ES-I3 (cell line): ENCODE results near the gene KRTAP16-1.

ENCODE experiments used
- H3K36me3 ChIP-seq: 2 replicates; pipeline ENCODE4 v1.6.1; 2013; ENCODE audit warnings: mild to moderate bottlenecking, low read length, control low read depth, moderate library complexity; ENCODE audit not compliant: insufficient read depth
- H3K4me1 ChIP-seq: 2 replicates; pipeline ENCODE4 v1.6.1; 2013; ENCODE audit warnings: mild to moderate bottlenecking, control low read depth, low read length; ENCODE audit not compliant: insufficient read depth
- H3K9ac ChIP-seq: 2 replicates; pipeline ENCODE4 v1.6.1; 2013; ENCODE audit warnings: low read depth, mild to moderate bottlenecking, low read length, moderate library complexity
- H3K9me3 ChIP-seq: 2 replicates; pipeline ENCODE4 v1.6.1; 2013; ENCODE audit warnings: mild to moderate bottlenecking, low read length, moderate library complexity; ENCODE audit not compliant: control insufficient read depth, insufficient read depth

The KRTAP16-1 gene

DNA sequence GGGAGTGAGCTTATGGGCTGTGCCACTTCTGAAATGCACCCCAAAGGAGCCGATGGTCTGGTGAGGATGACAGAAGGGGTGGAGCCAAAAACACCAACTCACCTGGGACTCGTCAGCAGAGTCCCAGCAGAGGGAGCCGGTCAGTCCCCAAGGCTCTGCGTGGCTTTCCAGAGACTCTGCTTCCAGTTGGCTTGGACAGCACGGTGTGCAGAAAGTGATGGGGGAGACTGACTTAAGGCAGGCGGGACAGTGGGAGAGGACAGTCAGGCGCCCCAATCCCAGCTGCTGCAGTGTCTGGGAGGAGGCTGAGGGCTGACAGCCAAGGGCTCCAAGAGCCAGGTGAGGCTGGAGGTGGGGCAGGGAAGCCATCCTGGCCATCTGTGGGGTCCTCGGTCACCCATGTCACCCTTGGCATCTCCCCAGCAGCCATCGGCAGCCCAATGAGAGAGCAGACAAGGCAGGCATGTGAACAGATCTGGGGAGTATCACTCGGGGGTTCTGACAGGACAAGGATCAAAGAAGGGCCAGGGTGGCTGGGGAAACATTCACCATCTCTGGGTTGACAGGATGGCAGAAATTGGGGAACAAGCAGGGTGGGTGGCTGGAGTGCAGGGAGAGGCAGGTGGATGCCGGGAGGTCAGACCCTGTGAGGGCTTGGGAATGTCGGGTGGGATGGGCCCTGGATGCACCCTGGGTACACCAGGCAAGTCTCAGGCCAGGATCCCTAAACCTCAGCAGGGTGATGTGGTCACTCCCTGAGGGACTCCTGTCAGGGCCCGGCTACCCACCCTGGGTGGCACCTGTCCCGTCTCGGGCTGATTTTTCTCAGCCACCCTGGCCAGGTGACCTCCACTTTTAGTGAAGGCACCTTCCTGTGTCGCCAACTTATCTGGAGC lies 15.3 kb upstream of the KRTAP16-1 start:
- no peaks in the 10 kb centered on the region for H3K9me3 ChIP-seq
- no peak overlapping the region for H3K9ac ChIP-seq
- no peaks in the 10 kb centered on the region for H3K36me3 ChIP-seq
- H3K4me1 ChIP-seq: no peaks in the 10 kb centered on the region

DNA sequence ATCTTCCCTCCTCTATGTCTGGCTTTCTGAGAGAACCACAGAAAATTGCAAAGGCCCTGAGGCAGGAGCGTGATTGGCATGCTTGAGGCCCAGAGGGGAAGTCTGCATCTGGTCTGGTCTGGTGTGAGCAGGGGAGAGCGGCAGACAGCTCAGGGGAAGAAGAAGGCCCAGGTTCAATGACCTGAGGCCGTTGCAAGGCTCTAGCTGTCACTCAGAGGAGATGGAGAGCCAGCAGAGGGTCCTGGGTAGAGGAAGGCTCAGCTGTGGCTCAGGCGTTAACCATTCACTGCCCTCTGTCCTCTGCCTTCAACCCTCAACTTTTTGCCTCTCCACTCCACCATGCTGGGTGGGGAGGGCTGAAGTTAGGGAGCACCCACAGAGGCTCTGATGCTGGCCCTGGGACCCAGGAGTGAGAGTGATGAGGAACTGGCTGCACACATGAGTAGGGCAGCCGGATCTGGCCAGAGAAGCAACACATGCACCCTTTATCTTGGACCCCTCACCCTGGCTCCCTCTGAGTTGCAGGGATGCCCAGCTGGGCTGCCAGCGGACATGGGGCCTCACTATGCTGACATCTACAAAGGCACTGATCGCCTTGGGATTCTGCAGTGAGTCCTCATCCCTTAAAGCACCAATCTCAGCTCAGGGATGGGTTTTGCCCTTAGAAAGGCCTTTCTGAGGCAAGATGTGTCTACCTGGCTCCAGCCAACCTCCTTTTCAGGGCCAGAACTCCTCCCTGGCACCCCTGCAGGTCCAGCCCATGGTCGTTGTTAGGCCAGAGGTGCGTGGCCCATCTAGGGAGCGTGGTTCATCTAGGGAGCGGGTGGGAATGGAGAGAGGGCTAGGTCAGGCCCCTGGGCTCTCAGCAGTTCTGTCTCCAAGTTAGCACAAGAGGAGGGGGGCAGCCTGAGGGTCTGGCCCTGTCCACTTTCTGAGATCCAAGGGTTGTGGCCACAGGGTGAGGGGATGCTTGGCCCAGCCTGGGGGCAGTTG lies 14.1 kb upstream of the KRTAP16-1 start:
- H3K9me3 ChIP-seq: no peaks in the 10 kb centered on the region
- H3K36me3 ChIP-seq: no peaks in the 10 kb centered on the region
- no peaks in the 10 kb centered on the region for H3K4me1 ChIP-seq
- H3K9ac ChIP-seq: no peak overlapping the region

DNA sequence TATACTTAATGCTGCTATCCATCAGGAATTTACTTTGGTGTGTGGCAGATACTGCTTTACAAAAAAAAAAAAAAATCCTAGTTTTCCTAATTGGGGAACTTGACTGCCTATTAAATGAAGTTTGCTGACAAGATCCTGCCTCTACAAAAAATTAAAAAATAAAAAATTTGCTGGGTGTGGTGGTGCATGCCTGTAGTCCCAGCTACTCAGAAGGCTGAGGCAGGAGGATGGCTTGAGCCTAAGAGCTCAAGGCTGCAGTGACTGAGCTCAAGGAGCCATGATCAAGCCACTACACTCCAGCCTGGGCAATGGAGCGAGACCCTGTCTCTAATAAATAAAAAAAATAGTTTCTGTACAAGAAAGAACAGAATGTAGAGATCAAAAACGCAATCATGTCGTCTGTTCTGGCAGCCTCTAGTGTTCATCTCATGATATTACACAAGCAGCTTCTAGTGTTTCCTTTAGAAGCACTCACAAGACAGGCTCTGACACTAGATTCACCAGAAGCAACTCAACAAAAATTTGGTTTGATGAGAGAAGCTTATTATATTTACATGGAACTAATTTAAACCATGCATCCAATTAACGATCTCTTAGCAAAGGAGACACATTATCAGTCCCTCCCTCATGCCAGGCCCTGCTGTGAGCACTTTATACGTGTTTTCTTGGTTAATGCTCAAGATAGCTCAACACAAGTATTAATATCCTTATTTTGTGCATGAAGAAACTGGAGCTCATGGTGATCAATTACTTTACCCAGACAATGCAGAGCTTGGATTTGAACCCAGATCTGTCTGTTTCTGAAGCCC lies 13.2 kb upstream of the KRTAP16-1 start:
- H3K9ac ChIP-seq: no peak overlapping the region
- H3K9me3 ChIP-seq: no peaks in the 10 kb centered on the region
- H3K4me1 ChIP-seq: no peaks in the 10 kb centered on the region
- no peaks in the 10 kb centered on the region for H3K36me3 ChIP-seq

DNA sequence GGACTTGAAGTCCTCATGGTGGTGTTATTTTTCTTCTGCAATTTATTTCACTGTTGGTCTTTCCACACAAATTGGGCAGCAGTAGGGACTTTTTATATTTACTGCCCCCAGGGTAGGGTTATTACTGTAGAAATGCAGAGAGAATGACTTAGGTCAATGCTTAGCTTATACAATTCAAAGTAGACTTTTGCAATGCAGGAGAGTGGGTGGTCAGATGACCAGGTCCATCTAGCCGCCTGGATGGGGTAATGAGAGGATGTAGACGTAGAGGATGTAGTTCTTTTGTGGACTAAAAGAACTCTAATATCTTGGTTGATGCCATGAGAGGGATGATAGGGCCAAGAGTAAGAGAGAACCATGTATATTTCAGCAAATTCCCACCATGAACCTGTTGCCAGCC lies 9.1 kb upstream of the KRTAP16-1 start:
- no peaks in the 10 kb centered on the region for H3K9me3 ChIP-seq
- H3K36me3 ChIP-seq: no peaks in the 10 kb centered on the region
- H3K4me1 ChIP-seq: no peaks in the 10 kb centered on the region
- no peak overlapping the region for H3K9ac ChIP-seq

DNA sequence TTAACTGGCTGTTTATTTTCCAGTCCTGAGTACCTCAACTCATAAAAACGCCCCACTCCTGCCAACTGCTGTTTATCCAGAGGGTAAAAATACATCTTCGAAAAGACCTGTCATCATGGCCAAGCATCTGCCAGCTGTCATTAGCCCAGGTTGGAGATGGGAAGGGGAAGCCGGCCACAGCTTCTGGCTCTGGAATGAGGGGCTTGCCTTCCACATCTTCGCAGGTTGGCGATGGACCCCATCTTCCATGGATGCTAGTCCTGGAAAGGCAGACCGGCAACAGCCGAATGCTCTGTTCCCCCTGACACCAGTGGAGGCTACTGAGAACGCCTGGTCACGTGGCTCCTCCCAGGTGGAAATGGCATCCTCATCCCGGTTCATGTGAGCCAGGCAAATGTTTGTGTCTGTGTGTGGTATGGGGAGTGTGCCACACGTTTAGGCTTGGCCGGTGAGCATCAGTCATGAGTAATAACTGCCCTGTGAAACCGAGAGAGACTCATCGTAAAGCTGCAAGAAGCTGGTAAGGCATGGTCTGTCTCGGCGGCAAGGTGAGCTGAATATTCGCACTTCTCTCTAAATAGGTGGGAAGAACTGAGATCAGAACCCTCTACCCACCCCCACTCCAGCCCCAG lies 6.8 kb upstream of the KRTAP16-1 start:
- Histone ChIP-seq H3K9me3 (no peaks in the 10 kb centered on the region), H3K36me3 (no peaks in the 10 kb centered on the region), H3K9ac (no peak overlapping the region), H3K4me1 (no peaks in the 10 kb centered on the region)

DNA sequence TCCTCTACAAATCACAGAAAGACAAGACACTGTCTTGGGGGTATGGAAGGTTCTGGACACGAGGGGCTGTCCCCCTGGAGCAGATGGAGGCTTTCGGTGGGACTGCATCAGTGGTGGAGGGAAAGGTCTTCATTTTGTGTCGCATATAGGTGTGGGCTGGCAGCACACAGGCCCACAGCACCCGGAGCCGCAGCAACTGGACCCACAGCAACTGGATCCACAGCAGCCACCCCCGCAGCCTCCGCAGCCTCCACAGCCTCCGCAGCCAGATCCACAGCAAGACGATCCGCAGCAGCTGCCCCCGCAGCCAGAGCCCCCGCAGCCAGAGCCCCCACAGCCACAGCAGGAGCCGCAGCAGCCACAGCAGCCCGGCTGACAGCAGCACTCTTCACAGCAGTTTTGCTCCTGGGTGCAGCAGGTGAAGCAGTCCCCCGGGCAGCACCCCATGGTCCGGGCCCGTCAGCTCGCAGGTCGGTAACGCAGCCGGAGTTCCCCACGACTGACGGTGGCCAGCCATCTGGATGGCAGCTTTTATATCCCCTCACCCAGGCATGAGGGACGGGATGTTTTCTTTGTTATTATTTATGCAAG lies 6.2 kb upstream of the KRTAP16-1 start, which contains the start of gene KRTAP17-1:
Gene KRTAP17-1 (minus strand): TSS at position 507 of the 591 bp plus-strand sequence. CDS start 60 bp downstream, at position 447.
- no peak within 1 kb of the TSS for H3K9ac ChIP-seq
- no peaks in the 10 kb centered on the region for H3K9me3 ChIP-seq
- H3K36me3 ChIP-seq: no peaks in the 10 kb centered on the region
- H3K4me1 ChIP-seq: no peaks in the 10 kb centered on the region

DNA sequence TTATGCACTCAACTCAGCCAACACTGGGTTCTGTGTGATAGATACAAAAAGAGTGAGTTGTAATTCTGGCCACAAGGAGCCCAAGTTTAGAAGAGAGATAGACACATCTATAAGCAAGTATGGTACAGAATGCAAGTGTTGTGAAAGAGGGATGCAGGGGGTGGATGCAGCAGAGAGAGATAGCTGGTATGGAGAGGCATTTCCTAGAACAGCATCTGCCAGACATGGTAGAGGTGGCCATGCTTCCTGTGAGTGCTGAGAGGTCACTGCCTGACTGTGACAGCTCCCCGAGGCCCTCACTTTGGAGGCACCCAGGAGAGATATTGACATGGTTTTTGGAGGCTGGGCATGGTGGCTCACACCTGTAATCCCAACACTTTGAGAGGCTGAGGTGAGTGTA lies 2.0 kb upstream of the KRTAP16-1 start:
- no peaks in the 10 kb centered on the region for H3K4me1 ChIP-seq
- H3K36me3 ChIP-seq: no peaks in the 10 kb centered on the region
- H3K9ac ChIP-seq: no peak overlapping the region
- H3K9me3 ChIP-seq: no peaks in the 10 kb centered on the region

DNA sequence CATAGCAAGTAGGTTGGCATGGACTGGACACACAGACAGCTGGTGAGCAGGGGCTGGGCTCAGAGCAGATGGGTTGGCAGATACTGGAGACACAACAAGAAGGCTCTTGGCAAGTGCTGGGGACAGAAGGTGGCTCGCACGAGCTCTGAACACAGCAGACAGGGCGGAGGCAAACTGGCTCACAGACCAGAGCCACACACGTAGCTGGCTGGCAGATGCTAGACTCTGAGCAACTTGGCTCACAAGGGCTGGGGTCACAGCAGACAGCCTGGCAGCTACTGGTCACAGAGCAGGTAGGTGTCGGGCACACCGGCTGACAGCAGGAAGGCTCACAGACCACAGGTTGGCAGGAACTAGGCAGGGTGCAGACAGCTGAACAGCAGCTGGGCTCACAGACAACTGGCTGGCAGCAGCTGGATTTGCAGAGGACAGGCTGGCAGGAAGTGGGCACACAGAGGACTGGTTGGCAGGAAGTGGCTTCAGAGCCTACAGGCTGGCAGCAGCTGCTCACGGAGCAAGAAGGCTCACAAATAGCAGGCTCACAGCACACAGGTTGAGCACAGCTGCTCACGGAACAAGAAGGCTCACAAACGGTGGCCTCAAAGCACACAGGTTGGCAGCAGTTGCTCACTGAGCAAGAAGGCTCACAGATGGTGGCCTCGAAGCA lies 725 bp downstream of the KRTAP16-1 start:
- Histone ChIP-seq H3K9me3 (no peaks in the 10 kb centered on the region), H3K36me3 (no peaks in the 10 kb centered on the region), H3K9ac (no peak overlapping the region), H3K4me1 (no peaks in the 10 kb centered on the region)

DNA sequence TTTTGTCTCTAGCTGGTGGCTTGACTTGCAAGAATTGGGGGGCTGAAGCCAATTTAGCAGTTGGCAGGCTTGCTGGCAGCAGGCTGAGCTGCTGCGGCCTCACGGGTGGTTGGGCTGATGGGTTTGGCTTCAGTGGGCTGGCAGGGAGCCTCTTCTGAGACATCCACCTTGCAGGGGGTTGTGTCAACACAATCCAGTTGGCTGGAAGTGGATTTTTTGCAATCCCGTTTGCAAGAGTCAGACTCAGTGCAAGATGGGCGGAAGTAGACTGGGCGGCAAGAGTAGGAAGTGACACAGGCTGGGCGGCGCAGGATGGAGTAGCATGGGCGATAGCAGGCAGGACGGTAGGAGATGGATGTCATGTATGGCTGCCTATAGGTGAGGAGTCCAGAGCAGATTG lies 1.5 kb downstream of the KRTAP16-1 start:
- Histone ChIP-seq H3K9ac (no peak overlapping the region), H3K4me1 (no peaks in the 10 kb centered on the region), H3K36me3 (no peaks in the 10 kb centered on the region), H3K9me3 (no peaks in the 10 kb centered on the region)

DNA sequence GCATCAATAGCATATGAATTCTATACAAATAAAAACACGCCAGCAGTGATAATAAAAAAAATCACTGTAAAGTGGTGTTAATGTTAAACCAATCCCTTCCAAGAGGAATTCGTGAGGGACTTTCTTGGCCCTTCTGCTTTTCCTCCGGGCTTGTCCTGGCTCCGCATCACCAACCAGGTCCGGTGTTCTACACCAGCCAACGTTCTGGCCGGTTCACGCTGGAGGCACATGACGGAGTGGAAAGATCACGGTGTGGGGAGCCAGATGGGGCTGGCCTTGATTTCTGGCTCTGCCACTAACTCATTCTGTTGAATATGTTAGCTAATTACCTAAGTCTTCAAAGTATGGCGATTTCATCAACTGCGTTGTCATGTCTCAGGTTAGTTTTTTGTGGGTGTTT lies 5.0 kb downstream of the KRTAP16-1 start:
- no peaks in the 10 kb centered on the region for H3K4me1 ChIP-seq
- no peaks in the 10 kb centered on the region for H3K36me3 ChIP-seq
- no peak overlapping the region for H3K9ac ChIP-seq
- H3K9me3 ChIP-seq: no peaks in the 10 kb centered on the region

DNA sequence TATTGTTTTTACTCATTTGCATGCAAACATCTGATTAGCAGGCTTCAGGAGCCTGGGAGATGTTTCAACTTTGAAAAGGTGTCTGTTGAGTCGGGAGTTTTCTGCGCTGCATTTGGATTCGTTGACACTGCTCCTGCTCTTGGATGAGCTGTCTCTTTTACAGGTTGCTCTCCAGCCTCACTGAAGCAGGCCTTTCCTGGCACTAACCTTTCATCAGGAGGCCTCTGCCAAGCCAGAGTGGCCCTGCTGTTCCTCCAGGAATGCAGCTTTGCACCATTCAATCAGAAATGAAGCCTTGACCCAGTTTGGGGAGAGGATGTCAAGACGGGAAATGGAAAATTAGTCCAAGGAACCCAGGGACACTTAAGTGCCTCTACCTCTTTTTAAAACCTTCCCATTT lies 6.1 kb downstream of the KRTAP16-1 start:
- H3K4me1 ChIP-seq: no peaks in the 10 kb centered on the region
- no peak overlapping the region for H3K9ac ChIP-seq

DNA sequence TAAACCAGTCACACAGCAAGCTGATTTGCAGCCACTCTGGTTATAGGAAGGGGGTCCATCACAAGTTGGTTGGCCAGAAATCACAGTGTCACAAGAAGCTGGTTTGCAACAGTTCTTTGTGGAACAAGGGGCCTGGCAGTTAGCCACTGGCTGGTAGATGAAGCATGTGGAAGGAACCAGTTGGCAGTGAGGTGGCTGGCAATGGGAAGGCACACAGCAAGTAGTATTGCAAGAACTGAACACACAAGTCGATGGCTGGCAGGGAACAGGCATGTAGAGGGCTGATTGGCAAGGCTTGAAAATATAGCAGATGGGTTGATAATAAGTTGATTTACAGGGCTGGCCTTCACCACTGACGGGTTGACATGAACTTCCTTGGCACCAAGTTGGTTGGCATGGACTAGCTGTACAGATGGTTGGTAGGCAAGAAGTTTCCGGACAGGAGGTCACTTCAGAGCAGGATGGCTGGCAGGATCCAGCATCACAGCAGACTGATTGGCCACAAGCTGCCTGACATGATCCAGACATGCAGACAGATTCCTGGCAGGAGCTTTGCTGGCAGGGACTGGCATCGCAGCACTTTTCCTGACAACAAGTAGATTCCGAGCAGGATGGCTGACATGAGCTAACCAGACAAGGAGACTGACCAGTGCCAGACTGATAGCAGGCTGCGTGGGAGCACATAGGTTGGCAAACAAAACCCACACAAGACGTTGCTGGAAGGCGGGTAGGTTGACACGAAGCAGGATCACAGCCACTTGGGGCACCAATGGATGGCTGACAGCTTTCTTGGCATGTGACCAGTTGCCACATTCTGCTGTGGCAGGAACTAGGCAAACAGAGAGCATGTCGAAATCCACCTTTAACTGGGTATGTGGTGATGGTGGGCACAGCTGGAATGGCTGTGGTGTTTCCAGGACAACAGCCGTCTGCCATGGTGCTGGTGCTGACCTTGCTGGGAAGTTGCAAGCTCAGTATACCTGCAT lies 6.9 kb downstream of the KRTAP16-1 start, which contains the start of gene KRTAP29-1:
Gene KRTAP29-1 (minus strand): TSS at position 936 of the 986 bp plus-strand sequence. CDS start 0 bp downstream, at position 936.
- Histone ChIP-seq H3K4me1 (no peaks in the 10 kb centered on the region), H3K9me3 (no peaks in the 10 kb centered on the region), H3K36me3 (no peaks in the 10 kb centered on the region), H3K9ac (no peak within 1 kb of the TSS)

More for the DNA sequence above, 6.1 kb downstream of the KRTAP16-1 start:
- H3K36me3 ChIP-seq: no peaks in the 10 kb centered on the region
- no peaks in the 10 kb centered on the region for H3K9me3 ChIP-seq
